ENCODE results near the gene XRCC1.
"Not testable (repeated sequence)": the region's sequence is repeated elsewhere in the genome, so short reads cannot be mapped to it uniquely, and the experiment has no call there.

XRCC1 gene

DNA sequence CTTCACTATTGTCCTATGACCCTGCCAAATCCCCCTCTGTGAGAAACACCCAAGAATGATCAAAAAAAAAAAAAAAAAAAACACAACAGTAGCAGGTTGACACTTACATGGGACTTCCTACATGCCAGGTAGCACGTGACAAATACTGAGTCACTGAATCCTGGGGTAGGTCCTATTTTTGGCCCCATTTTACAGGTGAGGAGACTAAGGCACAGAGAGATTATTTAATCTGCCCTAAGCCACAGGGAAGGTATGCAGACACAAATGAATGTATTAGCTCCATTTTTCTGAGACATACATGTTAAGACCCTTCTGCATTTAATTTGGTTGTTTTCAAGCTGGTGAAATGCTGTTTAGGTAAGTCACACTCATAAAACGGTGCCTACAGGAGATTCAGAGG, 26.6 kb downstream of the XRCC1 start:
- no peaks in the 10 kb centered on the region for H3K9me3 ChIP-seq (ENCODE audit: control insufficient read depth, insufficient read depth, low read length)
- H3K4me1 ChIP-seq (ENCODE audit: control insufficient read depth, insufficient read depth, low read length) = no peaks in the 10 kb centered on the region
- H3K27me3 ChIP-seq (ENCODE audit: control insufficient read depth, insufficient read depth, low read length) = no peaks in the 10 kb centered on the region
- H3K4me3 ChIP-seq (ENCODE audit: low read depth, low read length) = no peak overlapping the region
- H3K36me3 ChIP-seq (ENCODE audit: control insufficient read depth, insufficient read depth, low read length) = peaks cover 43% of the 10 kb centered on the region
- H3K9ac ChIP-seq (ENCODE audit: low read depth, low read length) = no peak overlapping the region

DNA sequence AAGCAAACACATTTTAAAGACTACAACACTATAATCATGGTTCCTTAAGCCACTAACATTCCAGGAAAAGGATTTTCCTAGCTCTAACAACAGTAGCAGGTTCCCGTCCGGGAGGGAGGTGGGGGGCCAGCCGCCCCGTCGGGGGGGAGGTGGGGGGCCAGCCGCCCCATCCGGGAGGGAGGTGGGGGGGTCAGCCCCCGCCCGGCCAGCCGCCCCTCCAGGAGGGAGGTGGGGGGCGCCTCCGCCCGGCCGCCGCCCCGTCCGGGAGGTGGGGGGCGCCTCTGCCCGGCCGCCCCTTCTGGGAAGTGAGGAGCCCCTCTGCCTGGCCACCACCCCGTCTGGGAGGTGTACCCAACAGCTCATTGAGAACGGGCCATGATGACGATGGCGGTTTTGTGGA, 27.4 kb downstream of the XRCC1 start:
- H3K27me3 ChIP-seq (ENCODE audit: control insufficient read depth, insufficient read depth, low read length); H3K4me1 ChIP-seq (ENCODE audit: control insufficient read depth, insufficient read depth, low read length); H3K4me3 ChIP-seq (ENCODE audit: low read depth, low read length); H3K9ac ChIP-seq (ENCODE audit: low read depth, low read length); H3K9me3 ChIP-seq (ENCODE audit: control insufficient read depth, insufficient read depth, low read length): not testable (repeated sequence)
- peaks cover 43% of the 10 kb centered on the region for H3K36me3 ChIP-seq (ENCODE audit: control insufficient read depth, insufficient read depth, low read length)

DNA sequence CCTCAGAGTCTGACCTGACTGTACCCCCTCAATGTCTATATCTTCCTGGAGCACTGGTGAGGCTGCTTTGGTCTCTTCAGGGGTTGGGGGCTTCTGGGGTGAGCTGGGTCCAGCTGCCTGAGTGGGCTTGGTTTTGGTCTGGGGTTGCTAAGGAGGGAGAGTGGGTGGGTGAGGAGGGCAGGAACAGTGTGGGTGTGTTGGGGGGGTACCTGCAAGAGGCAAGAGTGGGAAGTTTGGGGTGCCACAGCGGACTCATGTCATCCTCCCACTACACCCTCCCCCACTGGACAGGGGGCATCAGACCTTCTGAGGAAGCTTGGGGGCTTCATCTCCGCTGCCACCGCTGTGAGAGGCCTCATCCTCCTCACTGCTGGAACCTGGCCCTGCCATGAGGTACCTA, 28.7 kb downstream of the XRCC1 start:
- Histone ChIP-seq H3K27me3 (ENCODE audit: control insufficient read depth, insufficient read depth, low read length) (no peaks in the 10 kb centered on the region), H3K4me3 (ENCODE audit: low read depth, low read length) (no peak overlapping the region), H3K36me3 (ENCODE audit: control insufficient read depth, insufficient read depth, low read length) (peaks cover 40% of the 10 kb centered on the region), H3K9me3 (ENCODE audit: control insufficient read depth, insufficient read depth, low read length) (no peaks in the 10 kb centered on the region), H3K9ac (ENCODE audit: low read depth, low read length) (no peak overlapping the region), H3K4me1 (ENCODE audit: control insufficient read depth, insufficient read depth, low read length) (no peaks in the 10 kb centered on the region)

- Histone ChIP-seq H3K36me3 (ENCODE audit: control insufficient read depth, insufficient read depth, low read length) (peaks cover 37% of the 10 kb centered on the region), H3K9ac (ENCODE audit: low read depth, low read length) (no peak overlapping the region), H3K9me3 (ENCODE audit: control insufficient read depth, insufficient read depth, low read length) (no peaks in the 10 kb centered on the region), H3K4me1 (ENCODE audit: control insufficient read depth, insufficient read depth, low read length) (no peaks in the 10 kb centered on the region), H3K27me3 (ENCODE audit: control insufficient read depth, insufficient read depth, low read length) (no peaks in the 10 kb centered on the region), H3K4me3 (ENCODE audit: low read depth, low read length) (no peak overlapping the region)
Measured at GRCh38 chr19:43545981-43546380, 29.3 kb downstream of the XRCC1 start.

DNA sequence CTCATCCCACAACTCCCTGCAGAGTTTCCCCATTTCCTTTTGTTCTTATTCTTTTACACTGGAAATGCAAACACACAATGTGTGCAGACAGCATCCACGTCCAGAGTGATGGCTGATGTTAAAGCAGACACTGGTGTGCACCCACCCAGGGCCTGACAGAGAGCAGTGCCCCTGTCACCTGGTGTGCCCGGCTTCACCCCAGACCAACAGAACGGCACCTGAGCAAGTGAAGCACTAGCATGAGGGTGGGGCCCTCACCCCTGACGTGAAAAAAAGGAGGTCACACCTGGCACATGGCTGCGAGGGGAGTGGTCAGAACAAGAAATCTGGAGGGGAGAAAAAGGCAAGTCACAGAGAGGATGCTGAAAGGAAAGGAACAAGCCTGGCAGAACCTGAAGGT, 30.1 kb downstream of the XRCC1 start:
- H3K4me3 ChIP-seq (ENCODE audit: low read depth, low read length) = no peak overlapping the region
- peaks cover 39% of the 10 kb centered on the region for H3K36me3 ChIP-seq (ENCODE audit: control insufficient read depth, insufficient read depth, low read length)
- no peaks in the 10 kb centered on the region for H3K27me3 ChIP-seq (ENCODE audit: control insufficient read depth, insufficient read depth, low read length)
- H3K4me1 ChIP-seq (ENCODE audit: control insufficient read depth, insufficient read depth, low read length) = no peaks in the 10 kb centered on the region
- H3K9ac ChIP-seq (ENCODE audit: low read depth, low read length) = no peak overlapping the region
- no peaks in the 10 kb centered on the region for H3K9me3 ChIP-seq (ENCODE audit: control insufficient read depth, insufficient read depth, low read length)

GRCh38 chr19:43544077-43544476, 31.2 kb downstream of the XRCC1 start:
- no peak overlapping the region for H3K9ac ChIP-seq (ENCODE audit: low read depth, low read length)
- peaks cover 33% of the 10 kb centered on the region for H3K36me3 ChIP-seq (ENCODE audit: control insufficient read depth, insufficient read depth, low read length)
- no peaks in the 10 kb centered on the region for H3K27me3 ChIP-seq (ENCODE audit: control insufficient read depth, insufficient read depth, low read length)

DNA sequence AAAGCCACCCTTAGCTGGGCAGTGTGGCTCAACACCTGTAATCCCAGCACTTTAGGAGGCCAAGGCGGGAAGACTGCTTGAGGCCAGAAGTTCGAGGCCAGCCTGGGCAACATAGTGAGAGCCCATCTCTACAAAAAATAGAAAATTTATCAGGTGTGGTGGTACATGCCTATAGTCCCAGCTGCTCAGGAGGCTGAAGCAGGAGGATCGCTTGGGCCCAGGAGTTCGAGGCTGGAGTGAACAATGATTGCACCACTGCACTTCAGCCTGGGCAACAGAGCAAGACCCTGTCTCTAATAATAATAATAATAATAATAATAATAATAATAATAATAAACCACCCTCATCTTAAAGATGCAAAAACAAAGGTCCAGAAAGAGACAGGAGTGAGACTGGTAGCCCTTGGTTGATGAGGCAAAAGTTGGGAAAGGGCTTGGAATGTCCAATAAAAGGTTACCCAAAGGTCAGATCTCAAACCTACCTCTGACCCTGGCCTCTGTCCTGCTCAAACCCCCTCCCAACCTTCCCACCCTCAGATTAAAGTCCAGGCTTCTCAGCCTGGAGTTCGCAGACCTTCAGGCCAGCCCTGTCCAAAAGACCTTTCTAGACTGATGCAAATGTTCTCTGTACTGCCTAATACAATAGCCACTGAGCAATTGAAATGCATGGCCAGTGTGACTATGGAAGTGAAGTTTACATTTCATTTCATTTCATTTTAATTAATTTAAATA, 33.2 kb downstream of the XRCC1 start:
- Histone ChIP-seq H3K9me3 (ENCODE audit: control insufficient read depth, insufficient read depth, low read length) (no peaks in the 10 kb centered on the region), H3K27me3 (ENCODE audit: control insufficient read depth, insufficient read depth, low read length) (no peaks in the 10 kb centered on the region), H3K4me3 (ENCODE audit: low read depth, low read length) (no peak overlapping the region), H3K9ac (ENCODE audit: low read depth, low read length) (no peak overlapping the region), H3K36me3 (ENCODE audit: control insufficient read depth, insufficient read depth, low read length) (peaks cover 37% of the 10 kb centered on the region), H3K4me1 (ENCODE audit: control insufficient read depth, insufficient read depth, low read length) (no peaks in the 10 kb centered on the region)

More at GRCh38 chr19:43544077-43544476, 31.2 kb downstream of the XRCC1 start:
- no peak overlapping the region for H3K4me3 ChIP-seq (ENCODE audit: low read depth, low read length)
- no peaks in the 10 kb centered on the region for H3K9me3 ChIP-seq (ENCODE audit: control insufficient read depth, insufficient read depth, low read length)
- no peaks in the 10 kb centered on the region for H3K4me1 ChIP-seq (ENCODE audit: control insufficient read depth, insufficient read depth, low read length)

- Histone ChIP-seq H3K9ac (ENCODE audit: low read depth, low read length) (no peak overlapping the region), H3K9me3 (ENCODE audit: control insufficient read depth, insufficient read depth, low read length) (no peaks in the 10 kb centered on the region), H3K4me3 (ENCODE audit: low read depth, low read length) (no peak overlapping the region), H3K4me1 (ENCODE audit: control insufficient read depth, insufficient read depth, low read length) (peaks cover 5% of the 10 kb centered on the region), H3K36me3 (ENCODE audit: control insufficient read depth, insufficient read depth, low read length) (peaks cover 31% of the 10 kb centered on the region), H3K27me3 (ENCODE audit: control insufficient read depth, insufficient read depth, low read length) (no peaks in the 10 kb centered on the region)
Measured at GRCh38 chr19:43540381-43540780, 34.9 kb downstream of the XRCC1 start.

DNA sequence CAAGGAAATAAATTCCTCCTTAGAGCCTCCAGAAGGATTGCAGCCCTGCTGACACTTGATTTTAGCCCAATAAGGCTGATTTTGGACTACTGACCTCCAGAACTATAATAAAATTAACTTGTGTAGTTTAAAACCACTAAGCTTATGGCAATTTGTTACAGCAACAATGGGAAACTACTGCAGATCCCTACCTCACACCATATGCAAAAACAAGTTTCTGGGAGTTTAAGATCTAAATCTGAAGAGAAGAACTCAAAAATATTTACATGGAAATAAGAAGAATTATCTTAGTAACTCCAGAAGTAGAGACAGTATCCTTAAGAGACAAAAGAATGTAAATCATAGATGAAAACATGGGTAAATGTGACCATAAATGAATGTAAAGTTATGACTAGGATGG, 36.4 kb downstream of the XRCC1 start:
- Histone ChIP-seq H3K27me3 (ENCODE audit: control insufficient read depth, insufficient read depth, low read length) (no peaks in the 10 kb centered on the region), H3K9me3 (ENCODE audit: control insufficient read depth, insufficient read depth, low read length) (no peaks in the 10 kb centered on the region), H3K4me3 (ENCODE audit: low read depth, low read length) (no peak overlapping the region), H3K4me1 (ENCODE audit: control insufficient read depth, insufficient read depth, low read length) (peaks cover 9% of the 10 kb centered on the region), H3K9ac (ENCODE audit: low read depth, low read length) (no peak overlapping the region), H3K36me3 (ENCODE audit: control insufficient read depth, insufficient read depth, low read length) (peaks cover 27% of the 10 kb centered on the region)

GRCh38 chr19:43534816-43535761, 40.2 kb downstream of the XRCC1 start:
- H3K4me1 ChIP-seq (ENCODE audit: control insufficient read depth, insufficient read depth, low read length) = peaks cover 9% of the 10 kb centered on the region
- peak overlapping the region; percentile 67 for H3K4me3 ChIP-seq (ENCODE audit: low read depth, low read length)
- H3K9me3 ChIP-seq (ENCODE audit: control insufficient read depth, insufficient read depth, low read length) = no peaks in the 10 kb centered on the region
- no peak overlapping the region for H3K9ac ChIP-seq (ENCODE audit: low read depth, low read length)
- peaks cover 6% of the 10 kb centered on the region for H3K36me3 ChIP-seq (ENCODE audit: control insufficient read depth, insufficient read depth, low read length)
- H3K27me3 ChIP-seq (ENCODE audit: control insufficient read depth, insufficient read depth, low read length) = no peaks in the 10 kb centered on the region

DNA sequence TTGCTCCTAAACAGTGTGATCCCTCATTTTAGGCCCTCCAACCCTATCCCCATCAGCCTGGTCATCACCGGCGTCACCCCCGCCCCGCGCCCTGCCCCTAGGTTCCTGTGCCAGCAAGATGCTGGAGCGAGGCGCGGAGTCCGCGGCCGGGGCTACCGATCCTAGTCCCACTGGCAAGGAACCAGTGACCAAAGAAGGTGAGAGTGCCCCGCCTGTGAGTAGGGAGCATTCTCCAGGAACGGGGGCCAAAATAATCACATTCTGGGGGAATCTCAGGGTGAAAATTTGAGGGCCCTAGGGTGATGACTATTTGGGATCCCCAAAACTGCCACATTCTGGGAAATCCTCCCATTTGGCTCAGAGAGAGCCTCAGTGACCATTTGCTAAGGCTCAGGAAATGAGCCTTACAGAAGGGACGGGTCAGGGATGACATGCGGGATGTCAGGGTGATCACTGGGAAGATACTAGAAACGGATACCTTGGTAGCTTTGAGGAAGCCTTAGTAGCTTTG, 41.0 kb downstream of the XRCC1 start:
- Histone ChIP-seq H3K4me1 (ENCODE audit: control insufficient read depth, insufficient read depth, low read length) (peaks cover 9% of the 10 kb centered on the region), H3K4me3 (ENCODE audit: low read depth, low read length) (peak overlapping the region; percentile 67), H3K36me3 (ENCODE audit: control insufficient read depth, insufficient read depth, low read length) (peaks cover 6% of the 10 kb centered on the region), H3K9ac (ENCODE audit: low read depth, low read length) (no peak overlapping the region), H3K9me3 (ENCODE audit: control insufficient read depth, insufficient read depth, low read length) (no peaks in the 10 kb centered on the region), H3K27me3 (ENCODE audit: control insufficient read depth, insufficient read depth, low read length) (peaks cover 2% of the 10 kb centered on the region)

Measured in iPS-15b (cell line).